ENCODE measurements around the gene PALS2. TPM values are rescaled to one million over a fixed set of nuclear protein-coding genes. Genes with fewer than 3 reads are reported as not detected.

PALS2 gene
- total RNA-seq, 1 donor from 2014 or later = 51.8 TPM

DNA sequence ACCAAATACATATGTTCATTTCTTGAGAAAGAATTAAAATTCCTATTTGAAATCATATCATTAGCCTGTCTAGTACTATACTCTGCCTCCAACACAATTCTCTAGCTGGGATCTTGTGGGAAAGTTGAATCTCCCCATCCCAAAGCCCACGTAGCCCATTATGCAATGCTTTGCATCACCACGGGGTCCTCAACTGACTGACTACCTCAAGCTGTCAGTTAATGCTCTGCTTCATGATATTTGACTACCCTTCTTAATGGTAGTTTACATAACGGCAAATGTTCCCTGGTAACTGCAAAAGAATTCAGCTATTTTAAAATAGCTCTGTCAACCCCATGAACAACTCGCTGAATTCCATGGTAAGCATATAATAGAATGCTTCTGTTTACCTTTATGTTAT lies 23.3 kb upstream of the PALS2 start:
- no peak overlapping the region for H3K4me2 ChIP-seq
- Mint-ChIP-seq H3K9me3 (no peaks in the 10 kb centered on the region), H3K4me3 (no peak overlapping the region), H3K27ac (no peak overlapping the region), H3K36me3 (no peaks in the 10 kb centered on the region), H3K27me3 (ENCODE audit: insufficient read depth, low read depth) (peaks cover 4% of the 10 kb centered on the region), H3K4me1 (no peaks in the 10 kb centered on the region)
- H3F3A ChIP-seq (ENCODE audit: low read depth) = no peaks in the 10 kb centered on the region
- no peak overlapping the region for H3K27ac ChIP-seq
- H3K27me3 ChIP-seq = no peaks in the 10 kb centered on the region
- H2AFZ ChIP-seq (replicated peaks) = no peak overlapping the region
- no peak for DNase-seq (ENCODE audit: low spot score)
- no peak overlapping the region for H3K9ac ChIP-seq
- TF ChIP-seq, protein P1, sequence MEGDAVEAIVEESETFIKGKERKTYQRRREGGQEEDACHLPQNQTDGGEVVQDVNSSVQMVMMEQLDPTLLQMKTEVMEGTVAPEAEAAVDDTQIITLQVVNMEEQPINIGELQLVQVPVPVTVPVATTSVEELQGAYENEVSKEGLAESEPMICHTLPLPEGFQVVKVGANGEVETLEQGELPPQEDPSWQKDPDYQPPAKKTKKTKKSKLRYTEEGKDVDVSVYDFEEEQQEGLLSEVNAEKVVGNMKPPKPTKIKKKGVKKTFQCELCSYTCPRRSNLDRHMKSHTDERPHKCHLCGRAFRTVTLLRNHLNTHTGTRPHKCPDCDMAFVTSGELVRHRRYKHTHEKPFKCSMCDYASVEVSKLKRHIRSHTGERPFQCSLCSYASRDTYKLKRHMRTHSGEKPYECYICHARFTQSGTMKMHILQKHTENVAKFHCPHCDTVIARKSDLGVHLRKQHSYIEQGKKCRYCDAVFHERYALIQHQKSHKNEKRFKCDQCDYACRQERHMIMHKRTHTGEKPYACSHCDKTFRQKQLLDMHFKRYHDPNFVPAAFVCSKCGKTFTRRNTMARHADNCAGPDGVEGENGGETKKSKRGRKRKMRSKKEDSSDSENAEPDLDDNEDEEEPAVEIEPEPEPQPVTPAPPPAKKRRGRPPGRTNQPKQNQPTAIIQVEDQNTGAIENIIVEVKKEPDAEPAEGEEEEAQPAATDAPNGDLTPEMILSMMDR (IDR thresholded peaks at IDR 0.05) = no peak
- TF ChIP-seq EZH2phosphoT487 (IDR thresholded peaks at IDR 0.05) = no peak
- no peak for TF ChIP-seq EZH2 (IDR thresholded peaks at IDR 0.05)
- H3K36me3 ChIP-seq = no peaks in the 10 kb centered on the region
- H3K9me3 ChIP-seq (ENCODE audit: low read depth) = no peaks in the 10 kb centered on the region
- no peaks in the 10 kb centered on the region for H3K4me1 ChIP-seq
- H4K20me1 ChIP-seq (ENCODE audit: low read depth) = no peaks in the 10 kb centered on the region
- H3K4me3 ChIP-seq = no peak overlapping the region
- no peaks in the 10 kb centered on the region for H3K79me2 ChIP-seq (ENCODE audit: low read depth)

DNA sequence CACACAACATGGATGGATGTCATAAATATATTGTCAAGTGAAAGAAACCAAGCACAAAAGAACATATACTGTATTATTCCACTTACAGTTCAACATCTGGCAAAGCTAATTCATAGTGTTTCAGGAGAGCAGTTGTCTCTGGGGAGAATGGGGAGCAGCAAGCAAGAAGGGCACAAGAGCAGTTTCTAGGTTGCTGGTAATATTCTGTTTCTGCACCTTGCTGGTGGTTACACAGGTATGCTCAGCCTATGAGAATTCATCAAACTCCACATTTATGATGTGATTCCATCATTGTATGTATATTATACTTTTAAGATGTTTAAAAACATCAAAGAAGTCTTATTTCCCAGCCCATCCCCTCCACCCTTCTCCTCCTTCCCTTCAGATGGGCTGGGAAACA lies 18.1 kb upstream of the PALS2 start:
- no peaks in the 10 kb centered on the region for H3K36me3 ChIP-seq
- H3K27me3 ChIP-seq = no peaks in the 10 kb centered on the region
- H3K4me3 ChIP-seq = no peak overlapping the region
- no peak overlapping the region for H3K27ac ChIP-seq
- H3F3A ChIP-seq (ENCODE audit: low read depth) = no peaks in the 10 kb centered on the region
- TF ChIP-seq EZH2phosphoT487 (IDR thresholded peaks at IDR 0.05) (no peak), EZH2 (IDR thresholded peaks at IDR 0.05) (no peak)
- TF ChIP-seq, protein P1 (IDR thresholded peaks at IDR 0.05) = no peak
- DNase-seq (ENCODE audit: low spot score) = no peak
- H3K9me3 ChIP-seq (ENCODE audit: low read depth) = no peaks in the 10 kb centered on the region
- H3K36me3 Mint-ChIP-seq = no peaks in the 10 kb centered on the region
- H3K4me1 Mint-ChIP-seq = no peaks in the 10 kb centered on the region
- no peak overlapping the region for H3K4me3 Mint-ChIP-seq
- no peaks in the 10 kb centered on the region for H3K79me2 ChIP-seq (ENCODE audit: low read depth)
- H3K27ac Mint-ChIP-seq = no peak overlapping the region
- H2AFZ ChIP-seq (replicated peaks) = no peak overlapping the region
- H3K4me2 ChIP-seq = no peak overlapping the region
- no peak overlapping the region for H3K9ac ChIP-seq
- no peaks in the 10 kb centered on the region for H3K9me3 Mint-ChIP-seq
- H3K4me1 ChIP-seq = no peaks in the 10 kb centered on the region
- no peaks in the 10 kb centered on the region for H4K20me1 ChIP-seq (ENCODE audit: low read depth)
- no peaks in the 10 kb centered on the region for H3K27me3 Mint-ChIP-seq (ENCODE audit: insufficient read depth, low read depth)

DNA sequence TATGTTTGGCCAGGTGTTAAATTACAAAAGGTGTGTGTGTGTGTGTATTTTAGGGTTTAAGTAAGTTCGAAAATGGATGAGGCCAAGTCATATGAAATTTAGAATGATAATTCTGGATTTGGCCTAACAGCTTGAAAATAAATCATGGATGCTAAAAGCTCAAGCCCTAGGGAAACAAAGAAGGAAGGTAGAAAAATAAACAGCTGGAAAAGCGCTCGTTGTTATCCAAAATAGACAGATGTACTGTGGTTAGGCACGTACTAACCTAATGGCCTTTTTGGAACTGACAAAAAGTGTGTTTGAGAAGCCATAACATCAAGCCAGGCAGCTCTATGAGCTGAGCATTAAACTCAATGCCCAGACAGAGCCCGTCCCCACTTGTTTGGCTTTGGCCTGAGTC lies 17.5 kb upstream of the PALS2 start:
- Histone ChIP-seq H3K27me3 (no peaks in the 10 kb centered on the region), H3K27ac (no peak overlapping the region), H3K79me2 (ENCODE audit: low read depth) (no peaks in the 10 kb centered on the region), H3K9ac (no peak overlapping the region), H3F3A (ENCODE audit: low read depth) (no peaks in the 10 kb centered on the region), H3K4me3 (no peak overlapping the region), H2AFZ (replicated peaks) (no peak overlapping the region), H4K20me1 (ENCODE audit: low read depth) (no peaks in the 10 kb centered on the region), H3K4me1 (no peaks in the 10 kb centered on the region), H3K36me3 (no peaks in the 10 kb centered on the region), H3K4me2 (no peak overlapping the region), H3K9me3 (ENCODE audit: low read depth) (no peaks in the 10 kb centered on the region)
- Mint-ChIP-seq H3K4me3 (no peak overlapping the region), H3K4me1 (no peaks in the 10 kb centered on the region), H3K36me3 (no peaks in the 10 kb centered on the region), H3K9me3 (no peaks in the 10 kb centered on the region), H3K27ac (no peak overlapping the region), H3K27me3 (ENCODE audit: insufficient read depth, low read depth) (no peaks in the 10 kb centered on the region)
- TF ChIP-seq, protein P1 (IDR thresholded peaks at IDR 0.05) = no peak
- no peak for TF ChIP-seq EZH2 (IDR thresholded peaks at IDR 0.05)
- TF ChIP-seq EZH2phosphoT487 (IDR thresholded peaks at IDR 0.05) = no peak
- no peak for DNase-seq (ENCODE audit: low spot score)
